HUDEP-2 (cell line): ENCODE results near the gene CDC42SE2.
"Not testable (repeated sequence)": the region's sequence is repeated elsewhere in the genome, so short reads cannot be mapped to it uniquely, and the experiment has no call there.

Source experiments
- DNase-seq, 76 experiments: peaks; one replicate each; lab custom pipeline; 2025; ENCODE audit not compliant: unreplicated experiment in 76 of 76; lab: John Stamatoyannopoulos, UW

CDC42SE2 gene

DNA sequence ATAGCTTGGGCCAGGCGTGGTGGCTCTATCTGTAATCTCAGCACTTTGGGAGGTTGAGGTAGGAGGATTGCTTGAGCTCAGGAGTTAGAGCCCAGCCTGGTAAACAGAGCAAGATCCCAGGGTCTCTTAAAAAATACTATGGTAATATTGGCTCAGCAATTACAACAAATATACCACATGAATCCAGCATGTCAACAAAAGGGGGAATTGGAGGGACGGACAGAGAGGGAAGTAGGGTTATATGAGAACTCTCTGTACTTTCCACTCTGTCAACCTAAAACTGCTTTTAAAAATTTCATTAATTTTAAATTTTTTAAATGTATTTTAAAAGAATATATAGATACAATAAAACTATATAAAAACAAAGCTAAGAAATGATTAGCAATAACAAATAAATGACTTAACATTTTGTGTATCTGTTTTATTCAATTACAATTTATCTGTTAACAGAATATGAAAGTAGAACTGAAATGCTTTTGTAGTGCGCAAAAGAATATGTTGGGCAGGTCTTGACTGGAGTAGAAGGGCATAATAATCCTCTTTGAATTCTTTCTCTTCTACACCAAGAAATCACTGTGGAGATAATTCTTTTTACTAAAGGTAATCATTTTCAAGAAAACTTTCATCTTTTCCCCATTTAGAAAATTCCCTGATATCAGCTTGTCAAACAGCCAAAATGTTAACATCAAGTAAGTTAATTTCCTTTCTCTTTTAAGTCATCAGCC, 12.9 kb upstream of the CDC42SE2 start:
- no peak for DNase-seq

DNA sequence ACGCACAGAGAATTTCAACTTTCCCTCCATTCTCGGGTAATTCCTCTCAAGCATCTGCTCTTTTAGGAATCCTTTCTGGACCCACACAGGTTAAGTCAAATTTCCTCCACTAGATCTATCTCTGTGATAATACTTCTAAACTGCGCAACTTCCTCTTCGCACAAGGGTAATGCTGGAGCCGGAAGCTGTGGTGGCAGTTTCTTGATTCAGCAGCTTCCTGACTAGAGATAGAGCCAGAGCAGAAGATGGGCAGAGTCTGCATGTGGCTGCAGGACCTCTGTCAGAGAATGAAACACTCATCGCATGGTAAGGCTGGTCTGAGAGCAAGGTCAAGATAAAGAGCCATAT, 11.1 kb upstream of the CDC42SE2 start:
- peak in 3 of 76 experiments; percentile 3 to 13 (median 12) for DNase-seq

DNA sequence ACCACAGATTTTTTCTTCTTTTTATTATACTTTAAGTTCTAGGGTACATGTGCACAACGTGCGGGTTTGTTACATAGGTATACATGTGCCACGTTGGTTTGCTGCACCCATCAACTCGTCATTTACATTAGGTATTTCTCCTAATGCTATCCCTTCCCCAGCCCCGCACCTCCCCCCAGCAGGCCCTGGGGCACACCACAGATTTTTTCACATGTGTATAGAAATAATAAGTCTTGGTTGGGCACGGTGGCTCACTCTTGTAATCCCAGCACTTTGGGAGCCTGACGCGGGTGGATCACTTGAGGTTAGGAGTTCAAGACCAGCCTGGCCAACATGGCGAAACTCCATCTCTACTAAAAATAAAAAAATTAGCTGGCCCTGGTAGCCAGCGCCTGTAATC, 9.8 kb upstream of the CDC42SE2 start:
- not testable (repeated sequence) for DNase-seq

DNA sequence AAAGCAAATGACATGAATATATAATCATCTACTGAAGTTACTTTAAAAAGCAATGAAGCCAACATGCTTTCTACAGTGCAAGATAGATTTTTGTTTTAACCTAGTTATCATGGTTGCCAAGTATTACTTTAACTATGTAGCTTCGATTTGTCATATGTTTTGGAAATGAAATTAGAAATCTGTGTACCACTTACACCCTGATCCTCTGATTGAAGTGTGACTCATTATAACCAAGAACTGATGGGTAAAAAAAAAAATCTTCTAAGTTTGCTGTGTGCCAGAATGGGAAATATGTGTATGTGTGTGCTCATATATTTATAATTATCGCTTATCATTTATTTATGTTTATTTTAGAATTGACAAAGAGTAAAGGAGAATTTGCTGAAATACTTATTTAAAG, 9.1 kb upstream of the CDC42SE2 start:
- no peak for DNase-seq

DNA sequence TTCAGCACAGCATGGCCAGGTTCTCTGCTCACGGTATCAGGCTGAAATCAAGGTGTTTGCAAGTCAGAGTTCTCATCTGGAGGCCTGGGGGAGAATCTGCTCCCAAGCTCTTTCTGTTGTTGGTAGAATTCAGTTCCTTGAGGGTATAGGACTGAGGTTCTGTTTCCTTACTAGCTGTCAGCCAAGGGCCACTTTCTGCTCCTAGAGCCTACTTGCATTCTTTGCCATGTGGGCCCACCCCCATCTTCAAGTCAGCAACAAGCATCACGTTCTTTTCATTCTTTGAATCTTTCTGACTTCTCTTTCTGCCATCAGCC, 7.4 kb upstream of the CDC42SE2 start:
- no peak for DNase-seq

DNA sequence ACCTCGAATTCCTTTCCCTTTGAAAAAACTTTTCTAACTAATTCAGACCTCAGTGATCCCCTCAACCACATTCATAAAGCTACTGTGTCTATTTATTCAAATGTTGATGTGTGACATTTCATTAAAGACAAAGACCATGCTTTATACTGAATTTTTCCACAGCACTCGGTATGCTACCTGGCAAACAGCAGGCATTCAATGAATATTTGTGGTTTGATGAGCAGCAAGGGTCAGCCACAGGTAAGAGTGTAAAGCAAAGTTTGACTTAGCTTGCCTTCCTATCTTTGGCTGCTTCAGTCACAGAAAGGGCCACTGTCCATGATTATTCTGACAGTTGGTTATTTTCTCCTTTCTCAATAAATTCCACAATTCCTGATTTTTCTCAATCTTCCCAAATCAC, 5.1 kb upstream of the CDC42SE2 start:
- no peak for DNase-seq

DNA sequence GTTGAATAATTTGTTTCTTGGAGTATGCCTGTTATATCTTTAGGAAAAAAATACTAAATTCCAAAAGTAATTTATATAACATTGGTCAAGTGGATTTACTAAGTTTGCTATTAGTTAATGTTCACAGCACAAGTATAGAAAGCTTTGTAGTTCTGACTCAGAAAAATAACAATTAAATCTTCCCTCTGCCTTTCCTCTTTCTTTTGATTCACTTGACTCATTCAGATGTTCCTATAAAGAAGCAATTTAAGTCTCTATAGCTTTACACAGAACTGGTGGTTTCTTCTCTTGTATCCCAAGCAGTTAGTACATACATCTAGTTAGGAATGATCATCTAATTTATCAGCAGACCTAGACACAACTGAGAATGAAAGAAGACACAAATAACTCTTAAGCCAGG, 4.5 kb upstream of the CDC42SE2 start:
- no peak for DNase-seq

DNA sequence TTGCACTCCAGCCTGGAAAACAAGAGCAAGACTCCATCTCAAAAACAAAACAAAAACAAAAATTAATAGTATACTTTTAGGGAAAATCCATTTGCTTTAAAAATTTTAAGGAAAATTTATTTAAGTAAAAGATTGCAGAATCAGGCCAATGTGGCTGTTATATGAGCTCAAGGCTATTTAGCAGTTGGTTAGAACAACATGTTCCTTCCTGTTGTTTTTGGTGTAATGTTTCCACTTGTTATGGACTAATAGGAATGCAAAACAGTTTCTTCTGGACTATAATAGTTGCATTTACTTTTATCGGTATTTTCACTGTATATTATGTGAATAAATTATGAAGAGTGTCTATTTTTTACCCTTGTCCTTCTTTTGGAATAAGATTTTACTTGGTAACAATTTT, 3.0 kb upstream of the CDC42SE2 start:
- DNase-seq: no peak

DNA sequence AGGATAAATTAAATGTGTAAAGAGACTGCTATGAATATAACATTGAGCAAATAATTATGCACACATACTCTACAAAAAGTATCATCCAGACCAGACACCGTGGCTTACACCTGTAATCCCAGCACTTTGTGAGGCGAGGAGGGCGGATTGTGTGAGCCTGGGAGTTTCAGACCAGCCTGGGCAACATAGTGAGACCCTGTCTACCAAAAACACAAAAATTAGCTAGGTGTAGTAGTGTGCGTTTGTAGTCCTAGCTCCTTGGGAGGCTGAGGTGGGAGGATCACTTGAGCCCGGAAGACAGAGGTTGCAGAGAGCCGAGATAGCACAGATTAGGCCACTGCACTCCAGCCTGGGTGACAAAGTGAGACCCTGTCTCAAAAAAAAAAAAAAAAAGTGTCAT, 2.4 kb upstream of the CDC42SE2 start:
- DNase-seq: no peak

DNA sequence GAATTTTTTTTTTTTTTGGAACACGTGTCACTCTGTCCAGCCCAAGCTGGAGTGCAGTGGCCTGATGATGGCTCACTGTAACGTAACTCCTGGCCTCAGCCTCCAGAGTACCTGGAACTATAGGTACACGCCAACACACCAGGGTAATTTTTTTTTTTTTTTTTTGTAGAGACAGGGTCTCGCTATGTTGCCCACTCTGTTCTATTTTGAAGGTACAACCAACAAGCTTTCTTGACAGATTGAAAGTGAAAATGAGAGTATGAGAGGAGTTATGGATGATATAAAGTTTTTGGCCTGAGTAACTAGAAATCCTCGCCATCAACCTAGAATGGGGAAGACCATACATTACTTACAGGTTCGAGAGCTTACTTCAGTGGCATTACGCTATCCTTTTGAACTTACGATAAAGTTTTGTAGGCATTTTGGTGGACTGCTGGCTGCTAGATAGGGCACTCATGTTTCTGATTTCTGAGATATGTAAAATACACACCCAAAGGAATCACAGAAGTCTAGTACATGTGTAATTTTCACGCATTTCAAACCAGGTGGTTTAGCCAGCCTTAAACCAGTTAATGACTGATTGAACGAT, 806 bp upstream of the CDC42SE2 start:
- peak in 6 of 76 experiments; percentile 8 to 42 (median 32) for DNase-seq

DNA sequence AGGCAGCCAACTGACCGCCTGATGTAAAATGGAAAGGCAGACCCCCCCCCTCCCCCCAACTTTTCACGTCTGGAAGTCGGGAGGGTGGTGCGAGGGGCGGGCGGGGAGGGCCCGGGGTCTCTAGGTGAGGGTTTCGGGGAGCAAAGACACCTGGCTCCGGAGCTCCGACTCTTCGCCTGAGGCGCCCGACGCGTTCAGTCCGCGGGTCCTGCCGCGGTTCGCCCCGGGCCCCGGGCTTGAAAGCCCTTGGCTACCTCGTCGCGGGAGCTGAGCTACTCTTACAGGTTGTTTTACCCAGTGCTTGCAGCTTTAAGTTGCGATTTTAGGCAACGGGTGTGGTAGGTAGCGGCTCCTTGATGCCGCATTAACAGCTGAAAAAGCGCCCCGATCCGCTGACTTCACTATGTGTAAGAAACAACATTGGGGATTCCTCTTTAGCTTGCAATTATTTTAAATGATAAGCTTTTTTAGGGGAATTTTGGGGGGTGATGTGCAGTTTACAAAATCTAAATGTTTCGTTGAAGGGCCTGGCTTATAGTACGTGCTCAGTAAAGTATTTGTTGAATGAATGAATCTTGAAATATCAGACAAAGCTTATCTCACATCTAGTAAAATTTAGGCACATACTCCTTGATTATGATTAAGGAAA, 722 bp downstream of the CDC42SE2 start:
- peak in 36 of 76 experiments; percentile 6 to 64 (median 28) for DNase-seq

DNA sequence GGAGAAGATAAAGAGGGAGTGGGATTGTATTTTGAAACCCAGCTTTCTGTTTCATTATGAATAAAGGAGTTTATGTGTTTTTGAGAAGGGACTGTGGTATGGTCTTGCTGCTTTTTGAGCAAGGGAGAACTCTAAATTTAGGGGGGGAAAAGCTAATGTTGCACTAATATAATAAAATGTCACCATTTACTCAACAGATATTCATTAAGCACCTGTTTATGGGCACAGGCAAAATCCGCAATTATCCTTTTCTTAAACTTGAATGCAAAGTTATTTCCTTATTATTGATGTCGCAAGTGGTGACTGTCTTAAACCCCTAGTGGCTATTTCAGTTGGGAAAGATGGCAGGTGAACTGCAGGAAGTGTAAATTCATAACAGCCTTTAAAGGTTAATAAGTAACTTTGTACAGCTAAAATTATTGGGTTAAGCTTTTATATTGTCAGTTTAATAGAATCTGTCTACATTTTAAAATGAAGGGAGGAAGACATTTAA, 1.5 kb downstream of the CDC42SE2 start:
- DNase-seq: peak in 9 of 76 experiments; percentile 4 to 28 (median 12)

DNA sequence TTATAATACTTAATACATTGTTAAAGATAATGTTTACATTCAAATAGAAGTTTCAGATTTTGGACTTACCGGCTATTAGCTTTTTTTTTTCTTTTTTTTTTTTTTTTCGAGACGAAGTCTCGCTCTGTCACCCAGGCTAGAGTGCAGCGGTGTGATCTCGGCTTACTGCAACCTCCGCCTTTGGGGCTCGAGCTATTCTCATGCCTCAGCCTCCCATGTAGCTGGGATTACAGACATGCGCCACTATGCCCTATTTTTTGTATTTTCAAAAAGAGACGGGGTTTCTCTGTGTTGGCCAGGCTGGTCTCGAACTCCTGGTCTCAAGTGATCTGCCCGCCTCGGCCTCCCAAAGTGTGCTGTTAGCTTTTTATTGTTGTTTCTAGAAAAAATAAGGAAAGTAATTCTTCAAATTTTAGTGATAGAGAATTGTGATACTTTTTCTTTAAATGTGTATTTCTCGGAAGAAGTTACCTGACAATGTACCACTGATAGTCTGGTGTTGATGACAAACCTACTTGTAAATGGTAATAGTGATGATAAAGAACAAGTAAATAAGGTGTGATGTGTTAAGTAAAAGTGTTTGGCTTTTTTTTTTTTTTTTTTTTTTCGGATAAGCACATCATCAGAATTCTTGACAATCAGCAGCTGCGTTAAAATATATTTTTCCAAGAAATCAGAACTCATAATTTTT, 2.7 kb downstream of the CDC42SE2 start:
- no peak for DNase-seq

DNA sequence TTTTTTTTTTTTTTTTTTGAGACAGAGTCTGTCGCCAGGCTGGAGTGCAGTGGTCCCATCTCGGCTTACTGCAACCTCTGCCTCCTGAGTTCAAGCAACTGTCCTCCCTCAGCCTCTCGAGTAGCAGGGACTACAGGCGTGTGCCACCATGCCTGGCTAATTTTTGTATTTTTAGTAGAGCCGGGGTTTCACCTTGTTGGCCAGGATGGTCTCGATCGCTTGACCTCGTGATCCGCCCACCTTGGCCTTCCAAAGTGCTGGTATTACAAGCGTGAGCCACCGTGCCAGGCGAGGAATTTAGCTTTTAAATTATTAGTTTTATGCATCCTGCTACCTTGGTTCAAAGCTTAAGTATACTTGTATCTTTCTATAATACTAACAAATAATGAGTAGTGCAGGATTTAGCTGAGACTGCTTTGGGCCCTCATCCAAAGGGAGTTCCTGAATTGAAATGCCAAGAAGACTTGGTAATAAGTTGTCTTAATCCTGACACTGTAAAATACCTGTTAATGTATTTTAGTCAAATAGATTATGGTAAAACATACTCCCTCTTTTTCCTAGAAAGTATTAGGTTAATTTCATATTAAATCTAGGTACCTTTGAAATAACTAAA, 5.0 kb downstream of the CDC42SE2 start:
- DNase-seq: no peak

DNA sequence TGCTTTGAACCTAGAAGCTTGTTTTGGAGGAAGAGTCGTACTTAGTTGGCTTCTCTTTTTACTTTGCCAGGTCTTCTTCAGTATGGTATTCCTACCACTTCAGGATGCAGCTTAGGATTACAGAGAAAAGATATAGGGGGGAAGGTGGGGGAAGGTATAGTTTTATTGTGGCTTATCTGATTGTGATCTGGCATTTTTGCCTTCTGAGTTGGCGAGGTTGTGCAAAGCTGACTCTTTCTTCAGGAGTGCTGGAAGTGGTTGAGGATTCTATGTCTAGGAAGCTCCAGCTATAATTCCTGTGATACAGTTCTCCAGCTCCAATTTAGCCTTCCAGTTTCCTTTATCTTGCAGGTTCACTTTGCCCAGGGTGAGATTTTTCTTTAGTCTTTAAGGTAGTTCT, 7.0 kb downstream of the CDC42SE2 start:
- no peak for DNase-seq

DNA sequence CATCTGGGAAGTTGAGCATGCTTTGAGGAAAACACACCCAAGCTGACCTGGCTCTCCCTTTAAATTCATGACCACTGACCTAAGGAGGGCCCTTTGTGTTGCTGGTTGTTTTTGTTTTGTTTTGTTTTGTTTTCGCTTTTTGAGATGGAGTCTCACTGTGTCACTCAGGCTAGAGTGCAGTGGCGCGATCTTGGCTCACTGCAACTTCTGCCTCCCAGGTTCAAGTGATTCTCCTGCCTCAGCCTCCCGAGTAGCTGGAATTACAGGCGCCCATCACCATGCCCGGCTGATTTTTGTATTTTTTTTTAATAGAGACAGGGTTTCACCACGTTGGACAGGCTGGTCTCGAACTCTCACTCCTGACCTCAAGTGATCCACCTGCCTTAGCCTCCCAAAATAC, 8.0 kb downstream of the CDC42SE2 start:
- not testable (repeated sequence) for DNase-seq

DNA sequence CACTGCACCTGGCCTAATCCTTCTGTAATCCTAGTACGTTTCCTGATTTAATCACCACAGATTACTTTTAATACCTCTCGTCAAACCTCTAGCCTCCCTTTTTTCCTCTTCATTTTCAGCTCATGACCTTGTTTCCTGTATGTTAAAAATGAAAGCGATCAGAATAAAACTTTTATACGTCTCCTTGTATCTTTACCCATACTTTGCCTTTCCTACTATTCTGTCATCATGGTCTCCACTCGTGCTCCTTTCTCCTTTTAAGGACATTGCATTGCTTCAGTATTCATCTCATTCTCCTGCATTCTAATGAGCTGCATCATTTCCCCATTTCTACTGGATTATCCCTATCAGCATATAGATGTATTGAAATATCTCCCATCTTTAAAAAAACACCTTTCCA, 8.5 kb downstream of the CDC42SE2 start:
- DNase-seq: no peak

DNA sequence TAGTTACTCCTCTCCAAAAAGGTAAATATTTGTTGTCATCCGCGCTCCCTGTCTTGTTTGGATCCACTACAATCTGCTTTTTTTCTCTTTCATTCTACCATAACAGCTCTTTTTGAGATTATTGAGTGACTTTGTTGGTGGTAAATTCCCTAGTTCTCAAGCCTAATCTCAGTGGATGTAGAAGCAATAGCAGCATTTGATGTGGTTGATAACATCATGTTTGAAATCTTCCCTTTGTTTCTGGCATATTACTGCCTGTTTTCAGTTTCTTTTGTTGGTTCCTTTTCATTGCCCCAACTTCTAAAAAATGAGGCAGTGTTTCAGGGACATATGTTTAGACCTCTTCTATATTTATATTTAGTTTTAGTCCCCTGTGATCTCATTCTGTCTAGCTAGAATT, 8.9 kb downstream of the CDC42SE2 start:
- no peak for DNase-seq

DNA sequence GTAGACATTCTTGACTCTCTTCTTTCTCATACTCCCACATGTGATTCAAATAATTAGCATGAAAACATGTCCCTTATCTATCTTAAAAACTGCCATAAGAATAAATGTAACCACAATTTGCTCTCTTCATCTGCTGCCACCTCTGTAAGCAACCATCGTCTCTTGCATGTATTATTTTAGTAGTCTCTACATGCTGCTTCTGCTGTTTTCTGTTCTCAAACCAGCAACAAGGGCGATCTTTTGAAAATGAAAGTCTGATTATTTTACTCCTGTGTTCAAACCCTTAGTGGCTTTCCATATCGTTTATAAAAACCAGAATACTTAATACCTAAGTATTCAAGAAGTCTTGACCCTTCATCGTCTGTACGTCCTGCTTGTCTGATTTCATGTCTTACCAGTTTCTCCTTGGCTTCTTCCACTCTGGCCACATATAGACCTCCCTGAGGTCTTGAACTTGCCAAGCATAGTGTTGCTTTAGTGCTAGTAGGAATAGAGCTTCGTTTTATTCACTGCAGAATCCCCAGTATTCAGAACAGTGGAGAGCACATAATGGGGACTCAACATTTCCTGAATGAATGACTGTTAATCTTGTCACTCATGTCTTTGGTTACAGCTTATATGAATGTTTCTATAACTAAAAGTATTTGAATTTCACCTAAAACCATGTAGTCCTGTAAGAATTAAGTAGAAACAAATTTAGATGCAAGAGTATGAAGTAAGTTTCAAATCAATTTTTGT, 10.6 kb downstream of the CDC42SE2 start:
- no peak for DNase-seq

DNA sequence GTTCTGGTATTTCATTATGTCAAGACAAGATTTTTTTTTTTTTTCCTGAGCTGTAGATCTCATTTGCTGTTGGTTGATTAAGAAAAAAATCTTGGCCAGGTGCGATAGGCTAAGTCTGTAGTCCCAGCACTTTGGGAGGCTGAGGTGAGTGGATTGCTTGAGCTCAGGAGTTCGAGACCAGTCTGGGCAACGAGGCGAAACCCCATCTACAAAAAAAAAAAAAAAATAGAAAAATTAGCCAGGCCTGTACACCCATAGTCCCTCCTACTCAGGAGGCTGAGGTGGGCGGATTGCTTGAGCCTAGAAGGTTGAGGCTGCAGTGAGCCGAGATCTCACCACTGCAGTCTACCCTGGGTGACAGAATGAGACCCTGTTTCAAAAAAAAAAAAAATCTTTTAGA, 12.2 kb downstream of the CDC42SE2 start:
- no peak for DNase-seq
